ENCODE data around the gene PDCD1.

DNA sequence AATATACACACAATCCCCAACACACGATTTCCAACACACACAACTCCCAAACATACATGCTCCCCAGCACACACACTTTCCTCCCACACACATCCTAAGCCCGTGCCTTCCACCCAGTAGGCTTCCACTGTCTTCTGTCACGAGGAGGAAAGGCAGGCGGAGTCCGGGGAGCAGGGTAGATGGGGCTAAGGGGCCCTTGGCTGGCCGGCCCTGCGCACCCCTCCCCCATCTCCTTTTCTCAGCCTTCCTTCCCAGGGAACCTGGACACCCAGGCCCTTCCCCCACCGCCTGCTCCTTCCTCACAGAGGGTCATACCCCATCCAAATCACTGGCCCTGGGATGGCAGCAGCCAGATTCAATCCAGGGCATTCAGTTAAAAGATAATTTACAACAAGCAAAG, 3.4 kb upstream of the PDCD1 start:
- TF ChIP-seq FOXA1 (IDR thresholded peaks at IDR 0.05), result no peak
- TF ChIP-seq SUZ12 (IDR thresholded peaks at IDR 0.05), result no peak
- no peak for TF ChIP-seq BHLHE40 (IDR thresholded peaks at IDR 0.05; ENCODE audit: borderline replicate concordance)

Data from HEK293T (cell line).